Aortic smooth muscle cell (primary cell): Measurements from ENCODE around the gene LCE4A. TPM values are rescaled to one million over a fixed set of nuclear protein-coding genes. Genes with fewer than 3 reads are reported as not detected.

Source experiments
- total RNA-seq: library from RNA; depleted of rRNA; stranded (reverse); fragments of >200 nt; gene quantifications from 2 replicates; pipeline ENCODE4 v1.2.3, GENCODE V29; 2014

LCE4A gene, protein sequence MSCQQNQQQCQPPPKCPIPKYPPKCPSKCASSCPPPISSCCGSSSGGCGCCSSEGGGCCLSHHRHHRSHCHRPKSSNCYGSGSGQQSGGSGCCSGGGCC
- not detected in 2 replicates for total RNA-seq

DNA sequence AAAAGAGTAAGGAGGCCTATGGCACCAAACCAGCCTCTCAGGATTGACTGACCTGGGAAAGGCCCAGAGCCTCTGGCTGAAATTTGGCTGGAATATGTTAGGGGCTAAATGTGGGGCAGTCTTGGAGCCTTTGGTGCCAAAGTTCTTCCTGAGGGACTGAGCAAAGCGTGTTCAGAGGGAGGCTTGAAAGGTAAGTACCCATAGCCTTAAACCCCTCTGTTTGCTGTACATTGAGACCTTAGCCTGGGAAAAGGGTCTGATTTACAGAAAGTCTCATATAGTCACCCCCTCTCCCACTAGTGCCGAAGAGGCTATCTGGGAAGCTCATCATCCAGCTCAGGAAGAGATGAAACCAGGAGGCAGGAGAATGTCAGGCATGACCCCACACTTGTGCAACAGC, at the start of gene LCE4A:
LCE4A (plus strand) TSS at position 301 of the 400 bp plus-strand sequence. CDS start 916 bp downstream, outside the sequence.

DNA sequence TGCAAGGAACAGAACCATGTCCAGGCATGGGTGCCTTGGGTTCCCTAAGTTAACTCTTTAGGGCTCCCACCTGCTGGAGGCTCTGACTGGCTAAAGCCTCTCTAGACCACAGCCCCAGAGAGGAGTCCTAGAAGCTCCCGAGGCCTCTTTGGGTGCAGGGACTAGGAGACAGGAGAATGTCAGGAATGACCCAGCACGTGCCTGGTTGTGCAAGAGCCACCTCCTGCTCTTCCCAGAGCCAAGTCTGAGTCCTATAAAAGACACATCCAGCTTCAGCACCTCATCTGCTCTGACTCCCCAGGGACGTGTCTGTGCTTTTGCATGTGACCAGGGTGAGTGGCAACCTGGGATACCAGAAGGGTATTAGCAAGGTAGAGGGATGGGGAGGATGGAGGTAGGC, 44.9 kb upstream of the LCE4A start, which contains the start of gene LCE2D:
LCE2D (plus strand) TSS at position 283 of the 400 bp plus-strand sequence. CDS start 726 bp downstream, outside the sequence.

DNA sequence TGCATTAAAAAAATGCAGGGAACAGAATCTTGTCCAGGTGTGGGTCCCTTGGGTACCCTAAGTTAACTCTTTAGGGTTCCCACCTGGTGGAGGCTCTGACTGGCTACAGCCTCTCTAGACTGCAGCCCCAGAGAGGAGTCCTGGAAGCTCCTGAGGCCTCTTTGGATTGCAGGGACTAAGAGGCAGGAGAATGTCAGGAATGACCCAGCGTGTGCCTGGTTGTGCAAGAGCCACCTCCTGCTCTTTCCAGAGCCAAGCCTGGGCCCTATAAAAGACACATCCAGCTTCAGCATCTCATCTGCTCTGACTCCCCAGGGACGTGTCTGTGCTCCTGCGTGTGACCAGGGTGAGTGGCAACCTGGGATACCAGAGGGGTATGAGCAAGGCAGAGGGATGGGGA, 33.0 kb upstream of the LCE4A start, which contains the start of gene LCE2C:
LCE2C (plus strand) TSS at position 297 of the 400 bp plus-strand sequence. CDS start 737 bp downstream, outside the sequence.

DNA sequence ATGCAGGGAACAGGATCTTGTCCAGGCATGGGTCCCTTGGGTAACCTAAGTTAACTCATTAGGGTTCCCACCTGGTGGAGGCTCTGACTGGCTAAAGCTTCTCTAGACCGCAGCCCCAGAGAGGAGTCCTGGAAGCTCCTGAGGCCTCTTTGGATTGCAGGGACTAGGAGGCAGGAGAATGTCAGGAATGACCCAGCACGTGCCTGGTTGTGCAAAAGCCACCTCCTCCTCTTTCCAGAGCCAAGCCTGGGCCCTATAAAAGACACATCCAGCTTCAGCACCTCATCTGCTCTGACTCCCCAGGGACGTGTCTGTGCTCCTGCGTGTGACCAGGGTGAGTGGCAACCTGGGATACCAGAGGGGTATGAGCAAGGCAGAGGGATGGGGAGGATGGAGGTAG, 22.1 kb upstream of the LCE4A start, which contains the start of gene LCE2B:
LCE2B (plus strand) TSS at position 301 of the 400 bp plus-strand sequence. CDS start 721 bp downstream, outside the sequence.

DNA sequence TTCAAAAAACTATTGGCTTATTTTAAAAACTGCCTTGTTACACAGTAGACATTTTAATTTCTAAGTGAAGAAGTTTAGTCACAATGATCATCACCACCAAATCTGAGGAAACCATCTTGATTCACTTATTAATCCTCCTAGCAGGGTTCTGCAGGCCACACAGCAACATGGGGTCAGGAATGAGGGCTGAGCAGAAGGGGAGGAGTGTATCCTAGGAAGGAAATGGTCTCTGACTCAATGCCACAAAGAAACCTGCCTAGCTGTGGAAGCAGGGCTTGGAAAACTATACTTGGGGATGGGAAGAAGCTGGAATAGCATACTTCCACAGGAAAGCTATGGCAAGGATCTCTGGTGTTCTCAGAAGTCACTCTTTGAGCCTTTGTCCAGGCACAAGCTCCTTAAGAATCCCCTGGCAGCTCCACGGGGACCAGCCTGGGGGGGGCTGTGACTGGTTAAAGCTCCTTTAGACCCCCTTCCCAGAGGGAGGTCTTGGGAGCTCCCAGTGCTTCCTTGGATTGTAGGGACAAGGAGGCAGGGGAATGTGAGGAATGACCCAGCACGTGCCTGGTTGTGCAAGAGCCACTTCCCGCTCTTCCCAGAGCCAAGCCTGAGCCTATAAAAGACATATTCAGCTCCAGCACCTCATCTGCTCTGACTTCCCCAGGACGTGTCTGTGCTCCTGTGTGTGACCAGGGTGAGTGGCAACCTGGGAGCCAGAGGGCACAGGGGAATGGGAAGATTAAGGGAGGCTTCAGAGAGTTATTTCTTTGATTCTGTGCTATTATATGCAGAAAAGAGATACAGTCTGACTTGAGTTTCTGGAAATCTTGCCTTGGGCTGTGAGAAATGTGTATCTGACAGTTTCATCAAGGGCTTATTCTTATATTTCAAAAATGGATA, 10.0 kb upstream of the LCE4A start, which contains the start of gene LCE2A:
LCE2A (plus strand) TSS at position 645 of the 900 bp plus-strand sequence. CDS start 557 bp downstream, outside the sequence.

DNA sequence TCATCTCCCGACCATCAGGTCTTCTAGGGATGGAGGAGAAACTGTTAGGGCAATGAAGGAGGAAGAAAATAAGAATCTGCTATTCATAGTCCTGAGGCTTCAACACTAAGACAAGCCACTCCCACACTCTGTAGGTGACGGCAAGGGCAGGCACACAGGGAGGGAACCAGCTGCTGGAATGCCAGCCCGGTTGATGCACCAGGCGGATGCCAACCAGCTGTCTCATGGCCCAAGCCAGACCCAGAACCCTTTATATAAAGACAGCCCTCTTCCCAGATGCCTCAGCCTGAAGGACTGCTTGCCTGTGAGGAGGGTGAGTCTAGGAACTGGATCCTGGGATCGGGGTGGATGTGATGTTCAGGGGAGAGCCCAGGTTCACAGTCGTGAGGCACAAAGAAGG, 49.8 kb downstream of the LCE4A start, which contains the start of gene KPRP:
KPRP (plus strand) TSS at position 279 of the 400 bp plus-strand sequence. CDS start 1,564 bp downstream, outside the sequence.

Other genes starting within 250 kb of the LCE4A start
- not detected in 2 replicates for gene LCE5A, start 197.4 kb upstream of the LCE4A start, total RNA-seq
- not detected in 2 replicates for gene CRCT1, start 193.7 kb upstream of the LCE4A start, total RNA-seq
- gene LCE3E, start 141.4 kb upstream of the LCE4A start, total RNA-seq: not detected in 2 replicates
- not detected in 2 replicates for gene LCE3D, start 127.6 kb upstream of the LCE4A start, total RNA-seq
- gene LCE3C, start 107.9 kb upstream of the LCE4A start, total RNA-seq: not detected in 2 replicates
- not detected in 2 replicates for gene LCE3B, start 94.3 kb upstream of the LCE4A start, total RNA-seq
- not detected in 2 replicates for gene LCE3A, start 85.1 kb upstream of the LCE4A start, total RNA-seq
- not detected in 2 replicates for gene LCE2D, start 44.8 kb upstream of the LCE4A start, total RNA-seq
- not detected in 2 replicates for gene LCE2C, start 32.9 kb upstream of the LCE4A start, total RNA-seq
- gene LCE2B, start 22.0 kb upstream of the LCE4A start, total RNA-seq: not detected in 2 replicates
- gene LCE2A, start 9.8 kb upstream of the LCE4A start, total RNA-seq: not detected in 2 replicates
- not detected in 2 replicates for gene KPRP, start 49.9 kb downstream of the LCE4A start, total RNA-seq
- gene LCE1F, start 67.0 kb downstream of the LCE4A start, total RNA-seq: not detected in 2 replicates
- not detected in 2 replicates for gene LCE1E, start 78.1 kb downstream of the LCE4A start, total RNA-seq
- not detected in 2 replicates for gene LCE1D, start 88.6 kb downstream of the LCE4A start, total RNA-seq
- gene LCE1C, start 98.5 kb downstream of the LCE4A start, total RNA-seq: not detected in 2 replicates
- gene LCE1B, start 103.8 kb downstream of the LCE4A start, total RNA-seq: not detected in 2 replicates
- not detected in 2 replicates for gene LCE1A, start 119.3 kb downstream of the LCE4A start, total RNA-seq
- not detected in 2 replicates for gene LCE6A, start 134.7 kb downstream of the LCE4A start, total RNA-seq
- gene LCE7A, start 151.8 kb downstream of the LCE4A start, total RNA-seq: not detected in 2 replicates
- gene SMCP, start 170.2 kb downstream of the LCE4A start, total RNA-seq: not detected in 2 replicates
- not detected in 2 replicates for gene IVL, start 200.4 kb downstream of the LCE4A start, total RNA-seq
- gene SPRR5, start 239.0 kb downstream of the LCE4A start, total RNA-seq: not detected in 2 replicates